Colonic mucosa (tissue), 4 donors: ENCODE data around the gene SMS. TPM values are rescaled to one million over a fixed set of nuclear protein-coding genes. Genes with fewer than 3 reads are reported as not detected.
A peak's percentile ranks its signal among the peaks of the same experiment; 100 is the strongest.

Experiments used
- DNase-seq: peaks from one replicate; pipeline ENCODE4 v3.0.0-alpha.2; 2020
- H3K27ac ChIP-seq: fragments of 200-600 bp; one replicate; pipeline ENCODE4 v1.8.0; 2021
- H3K27me3 ChIP-seq: fragments of 200-600 bp; one replicate; pipeline ENCODE4 v1.8.0; 2021
- H3K36me3 ChIP-seq: fragments of 200-600 bp; one replicate; pipeline ENCODE4 v1.8.0; 2021
- H3K4me1 ChIP-seq: fragments of 200-600 bp; one replicate; pipeline ENCODE4 v1.8.0; 2021; ENCODE audit warnings: mild to moderate bottlenecking
- H3K4me3 ChIP-seq: fragments of 200-600 bp; one replicate; pipeline ENCODE4 v1.8.0; 2021
- H3K9ac ChIP-seq, 2 donors: one replicate each; pipeline ENCODE4 v1.7.0; 2013; ENCODE audit warnings: control low read depth in 2 of 2, low read depth in 2 of 2, low read length in 2 of 2
- H3K9me3 ChIP-seq: fragments of 200-600 bp; one replicate; pipeline ENCODE4 v1.8.0; 2021
- CTCF ChIP-seq: fragments of 200-600 bp; IDR thresholded peaks from one replicate; pipeline ENCODE4 v1.8.0; 2022; ENCODE audit warnings: antibody characterized with exemption, mild to moderate bottlenecking
- intact Hi-C: fragments of 100-400 bp; cut with DNase I; formaldehyde crosslinking; loops from one replicate; pipeline ENCODE4 v1.14.1; 2022
- total RNA-seq, 2 donors: library from RNA; stranded (reverse); fragmentation: NEBNext Ultra II Directional in 1 of 2; extraction: Animal tissue kit (Norgen Biotek cat#: 25700) in 1 of 2; gene quantifications; one replicate each; pipeline ENCODE4 v1.2.1, GENCODE V29; 2021
- donor health status: healthy.
- donor health status: DM: no; HTN: no; CAD: no.
- donor health status: DM: no; HTN: no; CAD: no.

SMS gene
- total RNA-seq, 2 donors from 2014 or later, result 73.7 to 100 TPM

DNA sequence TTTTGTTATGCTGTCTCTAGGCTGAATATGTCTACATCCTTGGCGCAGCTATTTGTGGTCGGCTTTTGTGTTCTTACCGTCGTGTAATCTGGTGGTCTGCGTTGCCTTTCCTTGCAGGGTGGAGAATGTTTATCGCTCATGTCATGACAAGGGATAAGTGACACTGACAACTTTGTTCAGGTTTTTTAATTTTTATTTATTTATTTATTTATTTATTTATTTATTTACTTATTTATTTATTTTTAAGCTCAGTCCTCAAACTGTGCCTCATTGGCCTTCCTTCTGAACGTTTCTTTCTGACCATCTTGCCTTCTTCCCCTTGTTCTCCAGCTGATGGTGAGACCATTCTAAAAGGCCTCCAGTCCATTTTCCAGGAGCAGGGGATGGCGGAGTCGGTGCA lies 26.4 kb downstream of the SMS start:
- no peak for TF ChIP-seq CTCF
- no peak overlapping the region for H3K4me3 ChIP-seq
- no peaks in the 10 kb centered on the region for H3K9me3 ChIP-seq
- H3K9ac ChIP-seq, result no peak overlapping the region
- H3K27me3 ChIP-seq, result no peaks in the 10 kb centered on the region
- intact Hi-C loops, result no loop called here
- no peak for DNase-seq
- no peak overlapping the region for H3K27ac ChIP-seq
- H3K4me1 ChIP-seq, result no peaks in the 10 kb centered on the region
- H3K36me3 ChIP-seq, result no peaks in the 10 kb centered on the region

GRCh38 chrX:21968333-21968732 lies 27.8 kb downstream of the SMS start:
- no peaks in the 10 kb centered on the region for H3K27me3 ChIP-seq
- H3K9me3 ChIP-seq, result no peaks in the 10 kb centered on the region
- no peaks in the 10 kb centered on the region for H3K36me3 ChIP-seq
- no peak for DNase-seq
- intact Hi-C loops, result no loop called here
- TF ChIP-seq CTCF, result no peak
- H3K4me3 ChIP-seq, result no peak overlapping the region
- no peak overlapping the region for H3K9ac ChIP-seq
- H3K27ac ChIP-seq, result no peak overlapping the region
- no peaks in the 10 kb centered on the region for H3K4me1 ChIP-seq

GRCh38 chrX:21970326-21970725 lies 29.8 kb downstream of the SMS start:
- H3K27me3 ChIP-seq, result no peaks in the 10 kb centered on the region
- no peaks in the 10 kb centered on the region for H3K4me1 ChIP-seq
- H3K36me3 ChIP-seq, result no peaks in the 10 kb centered on the region
- H3K9ac ChIP-seq, result no peak overlapping the region
- no peak overlapping the region for H3K27ac ChIP-seq
- no peak overlapping the region for H3K4me3 ChIP-seq
- TF ChIP-seq CTCF, result no peak
- DNase-seq, result no peak
- H3K9me3 ChIP-seq, result no peaks in the 10 kb centered on the region
- intact Hi-C loops, result no loop called here

DNA sequence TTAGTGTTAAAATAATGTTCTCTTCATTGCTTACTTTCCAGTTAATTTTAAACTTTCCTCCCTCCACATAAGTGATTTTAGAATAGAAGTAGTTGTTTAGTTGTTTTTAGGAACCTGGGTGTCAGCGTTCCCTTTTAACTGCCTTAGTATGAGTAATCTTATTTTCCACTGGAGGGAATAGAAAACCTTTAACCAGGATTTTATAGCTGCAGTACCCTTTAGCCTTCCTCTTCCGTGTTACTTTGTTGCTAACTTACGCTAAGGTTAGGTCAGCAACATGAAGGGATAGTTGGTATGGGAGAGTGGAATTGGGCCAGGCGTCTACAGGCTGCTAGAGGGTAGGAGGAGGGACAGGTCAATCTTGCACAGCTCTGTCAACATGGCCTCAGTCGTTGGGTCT lies 31.5 kb downstream of the SMS start:
- Histone ChIP-seq H3K4me3 (no peak overlapping the region), H3K27me3 (no peaks in the 10 kb centered on the region), H3K9me3 (no peaks in the 10 kb centered on the region), H3K27ac (peak overlapping the region; percentile 34), H3K9ac (peak overlapping the region in 1 of 2 donors; percentile 19), H3K36me3 (no peaks in the 10 kb centered on the region), H3K4me1 (no peaks in the 10 kb centered on the region)
- intact Hi-C loops, result no loop called here
- no peak for DNase-seq
- TF ChIP-seq CTCF, result no peak

DNA sequence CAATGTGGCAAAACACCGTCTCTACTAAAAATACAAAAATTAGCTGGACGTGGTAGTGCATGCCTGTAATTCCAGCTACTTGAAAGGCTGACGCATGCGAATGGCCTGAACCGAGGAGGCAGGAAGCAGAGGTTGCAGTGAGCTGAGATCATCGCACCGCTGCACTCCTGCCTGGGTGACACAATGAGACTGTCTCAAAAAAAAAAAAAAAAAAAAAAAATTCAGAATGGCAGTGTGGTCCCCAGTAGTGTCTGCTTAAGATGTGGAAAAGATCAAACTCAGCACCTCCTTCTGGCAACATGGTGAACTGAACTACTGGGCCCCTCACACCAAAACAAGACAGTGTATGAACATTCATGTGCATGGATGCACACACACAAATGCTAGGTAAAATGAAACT lies 32.2 kb downstream of the SMS start:
- peak overlapping the region; percentile 35 for H3K27ac ChIP-seq
- no peak for TF ChIP-seq CTCF
- intact Hi-C loops, result no loop called here
- H3K4me3 ChIP-seq, result no peak overlapping the region
- H3K36me3 ChIP-seq, result no peaks in the 10 kb centered on the region
- no peaks in the 10 kb centered on the region for H3K9me3 ChIP-seq
- no peaks in the 10 kb centered on the region for H3K4me1 ChIP-seq
- no peak overlapping the region for H3K9ac ChIP-seq
- H3K27me3 ChIP-seq, result no peaks in the 10 kb centered on the region
- DNase-seq, result no peak
